NK-92 treated with Interleukin-12 subunit alpha and Interleukin-12 subunit beta, amount 100 ng/mL, for 24 hours (cell line): Measurements from ENCODE around the gene KCTD1.

Source experiments
- DNase-seq: peaks from one replicate; lab custom pipeline; 2025; lab: John Stamatoyannopoulos, UW

KCTD1 gene

GRCh38 chr18:26480897-26481795 lies 67.2 kb downstream of the KCTD1 start:
- DNase-seq = no peak

GRCh38 chr18:26479681-26480079 lies 68.7 kb downstream of the KCTD1 start:
- DNase-seq = no peak

GRCh38 chr18:26479065-26479680 lies 69.2 kb downstream of the KCTD1 start:
- DNase-seq = no peak

GRCh38 chr18:26477828-26478466 lies 70.4 kb downstream of the KCTD1 start:
- DNase-seq = no peak

- no peak for DNase-seq
Measured at GRCh38 chr18:26476697-26477096, 71.7 kb downstream of the KCTD1 start.

GRCh38 chr18:26474542-26474941 lies 73.8 kb downstream of the KCTD1 start:
- no peak for DNase-seq

GRCh38 chr18:26473672-26474071 lies 74.7 kb downstream of the KCTD1 start:
- no peak for DNase-seq

GRCh38 chr18:26471826-26472225 lies 76.5 kb downstream of the KCTD1 start:
- no peak for DNase-seq

GRCh38 chr18:26471027-26471426 lies 77.3 kb downstream of the KCTD1 start:
- DNase-seq = no peak

- no peak for DNase-seq
Measured at GRCh38 chr18:26470011-26470637, 78.2 kb downstream of the KCTD1 start.

GRCh38 chr18:26468931-26469340 lies 79.4 kb downstream of the KCTD1 start:
- DNase-seq = no peak

GRCh38 chr18:26466026-26466425 lies 82.3 kb downstream of the KCTD1 start:
- DNase-seq = no peak

GRCh38 chr18:26465431-26465830 lies 82.9 kb downstream of the KCTD1 start:
- DNase-seq = no peak

GRCh38 chr18:26464128-26465011 lies 84.0 kb downstream of the KCTD1 start:
- DNase-seq = no peak

- no peak for DNase-seq
Measured at GRCh38 chr18:26462355-26462754, 86.0 kb downstream of the KCTD1 start.

- no peak for DNase-seq
Measured at GRCh38 chr18:26461405-26461804, 86.9 kb downstream of the KCTD1 start.

- DNase-seq = no peak
Measured at GRCh38 chr18:26460449-26461091, 87.8 kb downstream of the KCTD1 start.

GRCh38 chr18:26459884-26460283 lies 88.5 kb downstream of the KCTD1 start:
- DNase-seq = no peak

- DNase-seq = no peak
Measured at GRCh38 chr18:26459340-26459739, 89.0 kb downstream of the KCTD1 start.

- no peak for DNase-seq
Measured at GRCh38 chr18:26458526-26459232, 89.7 kb downstream of the KCTD1 start.
